ENCODE results near the gene FRMD6.
"Not testable (repeated sequence)": the region's sequence is repeated elsewhere in the genome, so short reads cannot be mapped to it uniquely, and the experiment has no call there.

Gene FRMD6

DNA sequence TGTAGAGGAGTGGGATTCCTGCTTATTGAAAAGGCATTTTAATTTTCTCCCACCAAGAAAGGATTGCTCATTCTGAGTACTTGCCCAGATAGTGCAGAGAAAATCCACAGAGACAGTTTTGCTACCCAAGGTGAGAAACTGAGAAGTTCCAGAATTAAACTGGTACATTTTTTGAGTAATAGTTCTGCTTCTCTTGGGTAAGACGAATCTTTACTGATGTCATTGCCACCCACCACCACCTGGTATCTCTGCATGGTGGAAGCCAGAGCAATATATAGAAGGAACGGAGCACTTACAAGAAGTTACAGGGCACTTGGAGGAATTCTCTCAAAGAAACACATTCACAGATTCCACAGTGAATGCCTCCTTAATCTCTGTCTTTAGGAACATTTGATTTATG, 20.7 kb upstream of the FRMD6 start:
- no peak for DNase-seq (ENCODE audit: low read depth in 3 of 3)

DNA sequence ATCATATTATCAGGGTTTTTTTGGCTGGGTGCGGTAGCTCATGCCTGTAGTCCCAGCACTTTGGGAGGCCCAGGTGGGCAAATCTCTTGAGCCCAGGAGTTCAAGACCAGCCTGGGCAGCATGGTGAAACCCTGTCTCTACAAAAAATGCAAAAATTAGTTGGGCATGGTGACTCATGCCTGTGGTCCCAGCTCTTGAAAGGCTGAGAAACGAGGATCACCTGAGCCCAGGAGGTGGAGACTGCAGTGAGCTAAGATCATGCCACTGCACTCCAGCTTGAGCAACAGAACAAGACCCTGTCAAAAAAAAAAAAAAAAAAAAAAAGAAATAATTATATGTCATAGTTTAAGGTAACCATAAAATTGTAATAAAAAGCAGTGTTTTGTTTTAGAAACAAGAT, 18.4 kb upstream of the FRMD6 start:
- not testable (repeated sequence) for DNase-seq (ENCODE audit: low read depth in 3 of 3)

DNA sequence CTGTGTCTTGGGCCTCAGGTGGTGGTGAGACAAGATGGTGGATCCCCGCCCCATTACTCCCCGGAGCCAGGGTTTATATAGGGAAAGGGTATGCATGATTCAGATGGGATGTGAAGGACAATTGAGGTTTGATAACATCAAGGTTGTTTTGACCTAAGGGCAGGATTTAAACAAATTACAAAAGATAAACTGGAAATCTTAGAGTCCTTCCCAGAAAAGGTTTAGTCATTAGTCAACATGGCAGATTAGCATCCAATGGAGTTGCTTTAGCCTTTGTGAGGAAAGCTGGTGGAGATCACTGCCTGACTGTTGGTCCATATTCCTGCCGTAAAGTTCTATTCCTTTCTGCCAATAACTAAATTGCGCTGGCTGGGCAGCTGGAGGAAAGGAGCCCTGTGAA, 15.6 kb upstream of the FRMD6 start:
- DNase-seq (ENCODE audit: low read depth in 3 of 3) = no peak

DNA sequence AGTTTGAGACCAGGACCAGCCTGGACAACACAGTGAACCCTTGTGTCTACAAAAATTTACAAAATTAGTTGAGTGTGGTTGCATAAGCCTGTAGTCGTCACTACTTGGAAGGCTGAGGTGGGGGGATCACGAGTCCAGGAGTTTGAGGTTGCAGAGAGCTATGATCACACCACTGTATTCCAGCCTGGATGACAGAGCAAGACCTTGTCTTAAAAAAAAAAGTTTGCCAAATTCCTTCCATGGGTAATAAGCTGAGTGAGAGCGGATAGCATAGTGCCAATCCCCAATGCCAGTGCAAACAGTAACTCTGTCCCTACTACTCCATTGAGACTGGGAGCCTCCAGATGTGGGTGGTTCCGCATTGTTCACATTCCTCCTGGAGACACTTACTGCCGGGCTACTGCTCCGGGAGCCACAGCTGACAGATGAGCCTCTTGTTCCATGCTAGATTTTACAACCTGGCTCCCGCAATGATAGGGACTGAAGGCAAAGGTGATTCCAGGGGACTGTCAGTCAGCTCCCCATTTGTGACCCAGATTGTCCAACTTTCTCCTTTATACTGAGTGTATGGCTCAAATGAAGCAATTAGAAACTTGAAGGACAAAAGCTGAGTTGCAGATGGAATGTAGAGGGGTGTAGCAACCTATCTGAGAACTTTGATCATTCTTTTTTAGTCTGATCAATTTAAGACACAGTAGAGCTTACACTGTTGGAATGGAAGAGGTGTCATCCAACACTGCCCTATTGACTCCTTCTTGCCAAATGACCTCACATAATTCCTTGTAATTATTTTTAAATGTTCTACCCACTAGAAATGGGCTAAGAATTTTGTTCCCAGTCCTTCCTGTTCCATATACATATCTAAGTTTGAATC, 13.4 kb upstream of the FRMD6 start:
- DNase-seq (ENCODE audit: low read depth in 3 of 3) = no peak

DNA sequence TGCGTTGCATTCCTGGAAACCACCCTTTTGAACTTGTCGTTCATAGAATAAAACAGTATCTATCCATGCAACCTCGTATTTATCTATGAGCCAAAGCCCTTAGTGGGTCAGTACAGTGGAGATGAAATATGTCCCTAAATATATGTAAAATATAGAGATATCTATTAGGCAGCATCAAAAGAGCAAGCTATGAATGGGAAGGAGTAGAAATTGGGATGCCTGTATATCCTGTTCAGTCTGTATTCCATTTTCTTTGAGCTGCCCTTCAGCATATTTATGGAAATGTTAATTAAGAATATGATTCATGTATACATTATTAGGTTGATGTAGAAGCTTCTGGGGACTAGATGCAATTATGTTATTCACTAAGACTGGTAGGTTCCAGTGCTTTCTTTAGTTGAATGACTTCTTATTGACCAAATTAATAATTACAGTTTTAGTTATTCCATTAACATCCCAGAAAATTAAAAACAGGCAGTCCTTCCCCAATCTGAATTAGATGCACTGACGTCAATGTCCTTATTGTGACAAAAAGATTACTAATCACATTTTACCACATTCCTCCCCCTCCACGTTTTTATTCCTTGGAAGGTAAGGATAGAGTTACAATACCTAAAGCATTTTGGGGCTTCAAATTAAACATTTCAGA, 11.9 kb upstream of the FRMD6 start:
- DNase-seq (ENCODE audit: low read depth in 3 of 3) = no peak

DNA sequence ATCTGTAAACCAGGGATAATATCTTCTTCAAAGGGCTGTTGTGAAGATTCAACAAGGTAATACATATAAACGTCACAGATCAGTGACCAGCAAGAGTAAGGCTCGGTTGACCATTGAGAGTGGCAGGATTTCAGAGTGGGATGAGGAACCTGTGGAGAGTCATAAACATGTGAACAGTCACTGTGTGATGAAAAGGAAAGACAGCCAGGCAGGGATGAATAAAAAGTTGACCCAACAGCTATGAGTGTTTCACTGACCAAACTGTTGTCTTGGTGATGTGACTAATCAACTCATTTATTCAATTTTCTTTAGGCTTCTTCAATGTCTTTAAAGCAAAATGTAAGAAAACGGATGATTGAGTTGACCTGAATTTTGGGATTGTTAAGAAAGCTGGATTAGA, 8.6 kb upstream of the FRMD6 start:
- no peak for DNase-seq (ENCODE audit: low read depth in 3 of 3)

DNA sequence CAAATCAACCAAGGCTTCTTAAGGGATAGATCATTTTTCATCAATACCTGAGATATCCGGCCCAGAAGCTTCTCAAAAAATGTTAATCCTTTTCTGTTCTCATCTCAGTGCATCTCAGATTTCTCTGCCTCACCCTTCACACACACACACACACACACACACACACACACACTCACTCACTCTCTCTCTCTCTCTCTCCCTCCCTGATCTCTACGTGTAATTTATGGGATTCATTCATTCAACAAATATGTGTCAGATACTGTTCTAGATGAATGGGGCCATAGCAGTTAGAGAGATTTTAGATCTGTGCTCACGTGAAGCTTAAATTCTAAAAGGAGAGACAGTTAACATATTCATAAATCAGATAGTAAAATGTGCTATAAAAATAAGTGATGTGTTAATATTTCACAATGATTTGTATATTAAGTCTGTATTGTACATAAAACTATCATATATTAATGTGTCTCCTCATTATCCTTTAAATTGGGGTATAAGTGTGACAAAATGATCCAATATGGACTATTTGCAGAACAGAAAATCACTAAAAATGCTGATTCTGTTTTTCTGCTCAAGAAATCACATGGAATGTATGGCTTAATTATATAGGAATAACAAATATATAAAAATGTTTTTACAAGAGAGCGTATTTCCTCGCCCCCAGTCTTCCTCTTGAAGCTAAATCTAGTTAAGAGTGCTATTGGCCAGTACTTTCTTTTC, 7.3 kb upstream of the FRMD6 start:
- DNase-seq (ENCODE audit: low read depth in 3 of 3) = no peak

DNA sequence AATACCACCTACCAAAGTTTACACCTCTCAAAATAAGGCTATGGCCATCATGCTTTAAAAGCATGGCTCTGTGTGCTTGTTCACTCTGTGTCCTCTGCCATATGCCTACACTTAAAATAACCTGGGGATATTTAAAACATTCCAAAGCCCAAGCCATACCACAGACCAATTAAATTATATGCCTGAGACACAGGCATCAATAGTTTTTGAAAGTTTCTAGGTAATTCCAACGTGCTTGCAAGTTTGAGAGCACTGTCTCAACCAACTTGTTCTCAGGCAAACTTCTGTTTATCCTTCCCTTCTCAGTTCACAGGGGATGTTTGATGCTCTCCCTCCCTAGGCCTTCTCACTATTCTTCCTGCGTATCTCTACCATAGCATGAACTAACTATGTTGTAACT, 3.4 kb upstream of the FRMD6 start:
- no peak for DNase-seq (ENCODE audit: low read depth in 3 of 3)

DNA sequence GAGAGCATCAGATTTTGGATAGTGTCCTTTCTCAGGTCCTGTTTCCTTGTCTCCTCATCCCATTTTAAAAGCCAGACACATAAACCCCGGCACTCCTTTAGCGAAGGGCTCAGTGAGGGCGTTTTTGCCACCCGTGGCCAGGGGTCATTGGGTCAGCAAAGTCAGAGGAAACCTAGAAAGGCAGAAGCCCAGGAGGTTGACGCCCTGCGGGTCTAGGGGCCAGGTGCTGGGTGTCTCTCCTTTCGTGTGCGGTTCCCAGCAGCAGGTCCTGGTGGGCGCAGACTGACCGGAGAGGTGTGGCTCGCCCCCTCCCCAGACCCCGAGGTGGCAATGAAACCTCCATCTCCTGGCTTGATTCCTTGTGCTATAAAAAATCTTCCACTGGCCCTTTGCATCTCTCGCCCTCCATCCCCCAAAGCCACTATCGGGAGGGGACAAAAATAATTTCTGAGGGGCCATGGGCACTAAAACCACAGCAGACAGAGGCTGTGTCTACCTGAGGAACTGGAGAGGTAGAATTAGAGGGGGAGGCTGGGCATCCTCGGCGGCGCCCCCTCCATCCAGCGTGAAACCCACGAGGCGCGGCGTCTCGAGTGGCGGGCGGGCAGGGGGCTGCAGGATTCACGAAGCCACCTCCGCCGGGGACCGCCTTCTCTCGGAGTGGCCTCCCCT, 858 bp upstream of the FRMD6 start:
- no peak for DNase-seq (ENCODE audit: low read depth in 3 of 3)

DNA sequence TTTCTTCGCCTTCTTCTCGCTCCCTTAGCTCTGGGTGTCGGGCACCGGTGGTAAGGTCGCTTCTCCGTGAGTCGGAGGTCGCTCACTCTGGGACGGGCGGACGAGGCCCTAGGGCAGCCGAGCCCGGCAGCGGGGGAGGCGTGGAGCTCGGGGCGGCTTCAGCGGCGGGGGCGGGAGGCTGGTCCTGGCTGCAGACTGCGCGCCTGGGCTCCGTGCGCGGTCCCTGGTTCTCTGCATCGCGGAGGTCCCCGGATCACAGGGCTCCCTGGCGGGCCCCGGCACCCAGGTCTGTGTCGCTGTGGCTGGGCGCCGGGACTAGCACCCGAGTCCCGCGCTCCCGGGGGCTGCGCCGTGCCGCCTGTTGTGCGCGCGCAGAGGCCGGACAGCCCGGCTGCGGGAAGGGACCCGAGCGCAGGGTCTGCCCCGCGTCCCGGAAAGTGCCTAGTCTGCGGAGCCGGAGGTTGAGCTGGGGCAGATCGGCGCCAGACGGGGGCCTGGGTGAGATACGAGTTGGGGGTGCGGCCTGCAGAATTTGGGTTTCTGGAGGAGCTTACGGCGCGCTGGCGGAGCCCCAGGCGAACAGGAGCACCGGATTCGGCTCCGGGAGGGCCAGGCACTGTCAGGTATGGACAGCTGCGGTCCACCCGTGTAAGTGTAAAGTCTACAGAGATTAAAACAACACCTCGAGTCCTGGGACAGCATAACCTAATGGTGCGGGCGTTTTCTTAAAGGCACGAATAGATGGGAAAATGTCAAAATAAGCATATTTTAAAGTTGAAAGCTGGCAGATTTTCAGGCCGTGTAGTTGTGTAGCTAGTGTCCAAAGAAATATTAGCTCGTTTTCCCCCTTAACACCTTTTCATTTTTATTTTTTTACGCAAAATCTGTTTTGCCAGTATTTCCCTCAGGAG, 713 bp downstream of the FRMD6 start:
- peak; percentile 1 to 26 (median 25) for DNase-seq (ENCODE audit: low read depth in 3 of 3)

DNA sequence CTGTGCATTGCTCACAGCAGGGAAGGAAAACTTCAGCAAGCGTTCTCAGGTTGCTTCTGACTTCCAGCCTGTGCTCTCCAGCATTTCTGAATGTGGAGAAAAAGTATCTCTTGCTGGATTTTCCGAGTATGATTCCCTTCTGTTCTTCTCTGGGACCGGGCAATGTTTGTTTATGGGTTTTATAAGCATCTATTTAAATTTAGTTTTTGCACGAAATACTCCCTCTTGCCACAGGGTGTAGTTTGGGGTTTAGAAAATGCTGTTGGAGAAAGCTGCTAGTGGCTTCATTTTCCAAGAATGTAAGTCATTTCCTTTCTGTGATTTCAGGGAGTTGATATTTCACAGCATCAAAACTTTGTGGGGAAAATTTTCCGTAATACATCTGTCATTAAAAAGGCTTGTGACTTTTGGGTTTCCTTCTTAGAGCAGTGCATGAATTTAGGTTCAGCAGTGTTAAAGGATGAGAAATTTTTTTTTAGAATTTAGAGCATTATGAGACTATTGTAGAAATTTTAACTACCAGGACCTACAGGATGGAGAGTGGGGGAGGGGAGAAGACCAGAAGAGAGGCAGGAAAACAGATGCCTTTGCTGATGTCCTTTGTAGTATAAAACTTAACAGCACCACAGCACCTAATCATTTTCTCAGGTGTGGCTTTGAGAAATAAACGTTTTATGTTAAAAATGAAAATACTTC, 1.5 kb downstream of the FRMD6 start:
- DNase-seq (ENCODE audit: low read depth in 3 of 3) = no peak

DNA sequence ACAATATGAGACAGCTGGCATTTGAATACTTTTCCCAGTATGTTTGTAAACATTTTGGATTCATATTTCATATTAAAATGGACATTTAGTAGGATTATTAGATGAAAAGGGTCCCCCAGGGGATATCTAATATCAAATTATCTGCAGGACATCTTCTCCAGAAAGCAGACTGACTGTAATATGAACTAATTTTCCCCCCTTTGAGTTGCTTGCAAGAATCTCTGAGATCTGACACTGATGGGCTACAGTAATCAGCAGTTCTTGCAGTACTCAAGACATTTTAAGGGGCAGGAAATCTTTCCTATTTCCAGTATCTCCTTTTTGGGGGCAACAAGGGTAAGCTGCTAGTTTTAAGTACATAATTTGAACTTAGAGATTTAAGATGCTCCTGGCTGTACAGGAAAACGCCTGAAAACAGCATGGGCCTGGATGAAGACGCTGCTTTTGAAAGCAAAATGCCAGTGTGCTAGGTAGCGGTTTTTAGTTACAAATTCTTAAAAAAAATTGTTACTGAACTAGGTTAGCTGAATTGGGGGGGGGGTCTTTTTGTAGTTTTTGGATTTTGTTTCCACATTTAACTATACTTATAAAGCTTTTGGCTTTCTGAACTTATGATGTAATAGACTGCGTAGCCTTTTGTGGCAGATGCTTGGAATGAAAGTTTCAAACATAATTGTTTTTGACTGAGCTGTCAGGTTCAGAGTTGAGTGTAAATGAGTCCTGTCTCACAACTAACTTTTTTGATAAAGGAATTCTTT, 2.2 kb downstream of the FRMD6 start:
- DNase-seq (ENCODE audit: low read depth in 3 of 3) = no peak

DNA sequence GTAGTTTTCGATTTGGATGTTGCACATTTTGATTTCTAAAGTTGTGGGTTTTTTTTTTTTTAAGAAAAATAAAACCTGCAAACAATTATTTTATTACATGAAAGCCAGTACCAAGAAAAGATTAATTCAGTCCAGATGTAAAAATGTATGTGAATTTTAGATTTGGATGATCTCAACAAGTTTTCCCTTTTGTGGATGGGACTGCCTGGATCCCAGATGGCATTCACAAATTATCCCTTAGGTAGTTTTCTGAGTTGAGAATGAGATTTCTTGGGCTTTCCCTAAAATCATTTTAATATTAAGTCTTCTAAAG, 2.8 kb downstream of the FRMD6 start:
- DNase-seq (ENCODE audit: low read depth in 3 of 3) = no peak

DNA sequence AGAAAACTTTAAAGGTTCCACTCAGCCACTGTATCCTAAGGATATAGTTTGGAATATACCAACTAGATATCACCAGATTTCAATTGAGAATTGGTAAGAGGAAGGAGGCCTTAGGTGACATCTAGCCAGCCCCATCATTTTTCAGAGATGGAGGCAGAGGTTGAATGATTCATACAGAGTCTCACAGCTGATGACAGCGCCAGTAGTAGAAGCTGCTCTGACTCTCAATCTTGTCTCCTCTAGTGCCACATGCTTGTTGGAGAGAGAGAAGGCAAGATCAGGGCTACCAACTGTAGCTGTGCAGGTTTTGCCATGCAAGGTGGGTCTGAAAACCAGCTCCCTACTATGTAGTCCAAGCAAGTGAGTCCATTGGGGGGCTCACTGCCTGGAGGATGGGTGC, 6.1 kb downstream of the FRMD6 start:
- DNase-seq (ENCODE audit: low read depth in 3 of 3) = no peak

DNA sequence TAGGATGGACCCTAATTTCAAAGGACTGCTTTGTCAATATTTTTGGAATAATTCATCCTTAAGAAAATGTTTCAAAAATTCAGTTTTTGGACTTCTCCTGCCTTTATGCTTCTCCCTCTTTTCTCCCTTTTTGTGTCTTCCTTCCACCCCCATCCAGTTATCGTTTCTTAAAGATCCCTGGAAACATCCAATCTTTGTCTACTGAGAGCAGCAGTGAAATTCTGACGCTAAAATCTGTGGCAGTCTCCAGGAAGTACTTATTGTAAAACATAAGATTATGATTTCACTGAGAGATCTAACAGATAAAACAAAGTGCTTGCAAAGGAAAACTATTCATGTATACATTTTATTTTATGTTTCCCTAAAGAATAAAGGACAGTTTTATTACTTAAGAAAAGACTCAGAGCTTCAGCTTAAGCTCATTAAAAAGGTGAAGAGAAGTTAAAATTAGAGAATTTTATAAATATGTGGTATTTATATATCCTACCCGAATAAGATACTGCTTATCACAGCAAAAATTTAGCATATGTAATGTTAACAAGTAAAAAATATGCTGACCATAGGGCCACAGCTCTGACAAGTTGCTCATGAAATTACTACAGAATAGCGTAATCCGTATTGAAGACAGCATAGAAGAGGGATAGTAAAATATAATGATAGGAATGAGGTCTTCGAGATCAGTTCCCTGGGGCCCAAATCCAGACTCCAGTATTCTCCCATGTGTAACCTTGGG, 6.9 kb downstream of the FRMD6 start:
- no peak for DNase-seq (ENCODE audit: low read depth in 3 of 3)

DNA sequence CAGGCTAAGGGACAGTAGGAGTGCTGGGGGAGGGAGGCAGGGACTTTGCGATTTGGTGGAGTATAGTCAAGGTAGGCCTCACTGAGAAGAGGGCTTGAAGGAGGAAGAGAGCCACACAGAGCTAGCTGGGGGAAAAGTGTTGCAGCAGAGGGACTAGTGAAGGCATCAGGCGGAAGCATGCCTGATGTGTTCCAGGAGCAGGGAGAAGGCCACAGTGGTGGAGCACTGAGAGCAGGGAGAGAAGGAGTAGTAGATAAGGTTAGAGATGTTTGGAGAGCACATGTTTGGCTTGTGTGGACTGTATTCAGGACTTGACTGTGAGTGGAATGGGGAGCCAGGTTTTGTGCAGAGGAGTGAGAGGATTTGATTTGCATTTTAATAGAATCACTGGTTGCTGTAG, 9.0 kb downstream of the FRMD6 start:
- DNase-seq (ENCODE audit: low read depth in 3 of 3) = no peak

DNA sequence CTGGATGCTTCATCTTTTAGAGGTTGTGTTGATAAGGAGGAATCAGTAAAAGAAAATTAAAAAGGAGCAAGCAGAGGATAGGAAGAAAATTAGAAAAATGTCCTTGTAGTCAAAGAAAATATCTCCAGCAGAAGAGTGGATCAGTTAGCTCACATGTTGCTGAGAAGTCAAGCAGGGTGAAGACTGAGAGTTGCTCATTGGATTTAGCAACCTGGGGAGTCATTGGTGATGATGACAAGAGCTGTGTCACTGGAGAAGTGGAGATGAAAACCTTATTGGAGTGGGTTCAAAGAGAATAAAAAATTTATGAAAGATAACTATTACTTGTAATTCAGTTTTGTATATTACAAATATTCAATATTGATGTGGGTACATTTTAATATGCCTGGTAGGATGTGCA, 9.8 kb downstream of the FRMD6 start:
- no peak for DNase-seq (ENCODE audit: low read depth in 3 of 3)

DNA sequence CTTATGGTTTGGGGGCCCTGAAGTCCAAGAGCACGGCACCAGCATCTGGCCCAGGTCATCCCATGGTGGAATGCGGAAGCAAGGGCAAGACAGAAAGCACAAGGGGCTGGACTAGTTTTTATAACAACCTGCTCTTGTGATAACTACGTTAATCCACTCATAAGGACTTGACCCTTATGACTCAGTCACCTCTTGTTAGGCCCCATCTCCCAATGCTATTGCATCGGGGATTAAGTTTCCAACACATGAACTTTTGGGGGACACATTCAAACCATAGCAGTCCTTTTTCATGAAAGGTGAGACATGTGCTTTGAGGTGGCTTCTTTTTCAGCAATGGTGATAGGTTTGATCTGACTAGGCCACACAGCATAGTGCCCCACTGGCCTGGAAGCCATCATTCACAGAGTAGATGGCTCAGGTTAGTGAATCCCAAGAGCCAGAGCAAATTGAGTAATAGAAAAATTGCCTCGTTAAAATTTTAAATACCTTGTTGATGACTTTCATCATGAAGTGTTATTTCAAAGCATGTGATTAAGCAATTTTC, 12.1 kb downstream of the FRMD6 start:
- DNase-seq (ENCODE audit: low read depth in 3 of 3) = no peak

DNA sequence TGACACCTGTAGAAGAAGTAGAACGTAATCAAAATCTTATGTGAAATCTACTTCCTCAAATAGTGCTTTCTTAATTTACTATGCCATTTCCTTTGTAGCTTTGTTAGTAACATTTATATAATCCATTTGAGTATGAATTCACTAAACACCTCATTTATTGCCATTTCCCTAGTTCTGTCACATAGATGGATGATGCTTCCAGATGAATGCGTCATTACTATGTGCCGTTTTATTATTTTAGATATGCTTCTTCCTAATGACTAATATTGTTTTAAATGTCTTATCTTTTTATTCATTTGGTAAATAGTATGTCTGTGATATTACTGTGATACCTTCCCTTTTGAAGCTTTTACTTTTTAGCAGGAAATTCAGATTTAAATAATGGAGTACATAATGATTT, 14.4 kb downstream of the FRMD6 start:
- no peak for DNase-seq (ENCODE audit: low read depth in 3 of 3)

Data from stimulated activated CD4-positive, alpha-beta T cell treated with anti-CD3 and anti-CD28 coated beads, TNF-alpha, amount 100 ng/mL, for 4 hours (primary cell).